ENCODE measurements around the gene TMED3.
"Not testable (repeated sequence)": the region's sequence is repeated elsewhere in the genome, so short reads cannot be mapped to it uniquely, and the experiment has no call there.

The TMED3 gene

GRCh38 chr15:79316864-79317263, 6.0 kb downstream of the TMED3 start:
- no peak for DNase-seq (ENCODE audit: low spot score)

DNA sequence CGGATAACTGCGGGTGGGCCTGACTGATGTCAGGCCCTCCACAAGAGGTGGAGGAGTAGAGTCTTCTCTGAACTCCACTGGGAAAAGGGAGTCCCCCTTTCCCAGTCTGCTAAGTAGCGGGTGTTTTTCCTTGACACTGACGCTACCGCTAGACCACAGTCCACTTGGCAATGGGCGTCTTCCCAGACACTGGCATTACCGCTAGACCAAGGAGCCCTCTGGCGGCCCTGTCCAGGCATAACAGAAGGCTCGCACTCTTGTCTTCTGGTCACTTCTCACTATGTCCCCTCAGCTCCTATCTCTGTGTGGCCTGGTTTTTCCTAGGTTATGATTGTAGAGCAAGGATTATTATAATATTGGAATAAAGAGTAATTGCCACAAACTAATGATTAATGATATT, 9.1 kb downstream of the TMED3 start:
- DNase-seq (ENCODE audit: low spot score), result not testable (repeated sequence)

GRCh38 chr15:79321876-79322275, 11.0 kb downstream of the TMED3 start:
- no peak for DNase-seq (ENCODE audit: low spot score)

GRCh38 chr15:79322306-79322705, 11.4 kb downstream of the TMED3 start:
- DNase-seq (ENCODE audit: low spot score), result no peak

- DNase-seq (ENCODE audit: low spot score), result no peak
Observed at GRCh38 chr15:79322945-79323344, 12.0 kb downstream of the TMED3 start.

DNA sequence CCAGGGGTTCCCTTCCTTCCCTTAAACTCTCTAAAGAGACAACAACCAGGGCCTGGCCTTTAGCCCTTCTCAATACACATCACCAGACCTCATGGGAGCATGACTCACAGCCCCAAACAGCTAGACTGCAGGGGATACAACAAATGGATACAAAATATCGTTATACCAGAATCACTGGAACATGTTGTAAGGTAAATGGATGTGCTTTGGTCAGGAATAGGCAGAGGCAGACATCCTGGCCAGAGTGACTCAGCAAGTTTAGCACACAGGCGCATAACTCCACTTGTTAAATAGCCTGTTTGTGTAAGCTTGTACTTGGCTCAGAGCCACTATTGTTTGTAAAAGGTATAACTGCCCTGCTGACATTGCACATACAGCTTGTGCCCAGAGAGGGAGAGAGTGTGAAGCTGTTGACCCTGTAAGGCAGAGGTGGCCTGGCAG, 18.3 kb downstream of the TMED3 start:
- DNase-seq (ENCODE audit: low spot score), result peak; percentile 15

DNA sequence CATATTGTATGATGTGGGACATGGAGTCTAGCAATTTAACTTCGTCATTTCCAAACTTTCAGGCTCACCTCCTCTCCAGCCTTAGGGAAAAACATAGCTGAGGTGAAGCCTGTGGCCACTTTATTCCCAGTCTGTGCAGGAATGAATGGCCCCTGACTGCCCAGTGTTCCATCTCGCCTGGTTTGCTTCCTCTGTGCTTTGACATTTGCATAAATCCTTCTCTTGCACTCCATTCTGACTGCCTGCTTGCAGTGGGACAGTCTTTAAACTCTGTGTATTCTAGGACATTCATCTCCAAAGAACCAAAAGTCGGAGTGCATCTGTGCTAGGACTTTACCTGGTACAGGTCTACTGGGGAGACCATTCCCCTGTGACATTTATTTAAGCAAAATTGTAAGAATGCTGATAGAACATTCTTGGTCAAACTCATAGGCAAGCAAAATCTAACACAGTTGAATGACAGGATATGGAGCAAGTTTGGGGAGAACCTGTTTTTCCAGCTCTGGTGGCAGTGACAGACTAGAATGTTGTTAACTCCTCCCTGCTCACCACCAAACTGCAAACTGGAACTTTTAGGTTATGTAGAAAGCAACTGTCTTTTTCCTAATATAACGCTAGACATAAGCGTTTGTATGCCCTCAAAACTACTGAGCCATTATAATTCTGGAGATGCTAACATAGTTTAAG, 22.1 kb downstream of the TMED3 start:
- peak; percentile 20 for DNase-seq (ENCODE audit: low spot score)

GRCh38 chr15:79337591-79337990, 26.7 kb downstream of the TMED3 start:
- no peak for DNase-seq (ENCODE audit: low spot score)

- no peak for DNase-seq (ENCODE audit: low spot score)
Observed at GRCh38 chr15:79339588-79340314, 28.8 kb downstream of the TMED3 start.

DNA sequence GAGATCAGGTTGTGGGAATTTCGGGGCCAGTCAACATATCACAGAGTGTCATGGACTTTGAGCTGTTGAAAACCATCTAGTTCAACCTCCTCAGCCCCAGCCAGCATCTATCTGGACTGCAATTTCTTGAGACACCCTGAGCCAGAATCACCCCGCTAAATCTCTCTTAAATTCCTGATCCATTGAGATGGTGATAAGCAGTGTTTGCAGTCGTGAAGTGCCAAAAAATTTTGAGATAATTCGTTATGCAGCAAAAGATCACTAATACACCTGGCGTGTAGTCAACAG, 29.3 kb downstream of the TMED3 start:
- no peak for DNase-seq (ENCODE audit: low spot score)

DNA sequence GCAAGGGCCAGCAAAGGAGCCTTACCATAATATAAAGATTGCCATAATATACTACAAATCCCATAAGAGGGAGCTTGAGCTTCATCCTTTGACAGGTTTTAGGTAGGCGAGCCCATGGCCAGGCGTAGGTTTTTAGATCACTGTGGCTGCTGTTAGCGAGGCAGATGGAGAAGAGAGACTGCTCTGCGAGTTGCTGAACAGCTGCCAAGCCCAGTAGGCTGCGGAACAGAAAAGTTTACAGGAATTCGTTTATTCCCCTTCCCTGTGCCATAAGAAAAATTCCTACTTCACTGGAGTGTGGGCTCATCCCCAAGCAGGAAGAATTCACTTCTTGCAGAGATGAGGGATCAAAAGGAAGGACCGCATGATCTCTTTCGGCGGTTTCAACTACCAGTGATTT, 30.5 kb downstream of the TMED3 start:
- DNase-seq (ENCODE audit: low spot score), result no peak

GRCh38 chr15:79349525-79349924, 38.6 kb downstream of the TMED3 start:
- no peak for DNase-seq (ENCODE audit: low spot score)

- no peak for DNase-seq (ENCODE audit: low spot score)
Observed at GRCh38 chr15:79352206-79352605, 41.3 kb downstream of the TMED3 start.

DNA sequence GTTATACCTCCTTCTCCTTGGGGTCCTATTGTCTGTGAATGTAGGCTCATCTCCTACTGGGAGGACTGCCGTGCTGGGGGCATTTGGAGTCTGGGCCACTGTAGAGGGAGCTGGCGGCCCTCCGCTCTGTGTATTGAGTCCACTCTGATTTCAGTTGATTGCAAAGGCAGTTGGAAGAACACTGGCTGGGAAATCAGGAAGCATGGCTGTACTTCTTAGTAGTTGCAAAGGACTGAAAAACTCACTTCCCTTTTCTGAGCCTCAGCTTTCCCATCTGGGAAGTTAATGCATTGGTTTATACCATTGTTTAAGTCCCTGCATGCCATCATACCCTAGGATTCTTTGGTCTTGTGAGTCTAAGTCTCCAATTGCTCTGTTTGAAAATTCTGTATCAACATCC, 46.7 kb downstream of the TMED3 start:
- no peak for DNase-seq (ENCODE audit: low spot score)

DNA sequence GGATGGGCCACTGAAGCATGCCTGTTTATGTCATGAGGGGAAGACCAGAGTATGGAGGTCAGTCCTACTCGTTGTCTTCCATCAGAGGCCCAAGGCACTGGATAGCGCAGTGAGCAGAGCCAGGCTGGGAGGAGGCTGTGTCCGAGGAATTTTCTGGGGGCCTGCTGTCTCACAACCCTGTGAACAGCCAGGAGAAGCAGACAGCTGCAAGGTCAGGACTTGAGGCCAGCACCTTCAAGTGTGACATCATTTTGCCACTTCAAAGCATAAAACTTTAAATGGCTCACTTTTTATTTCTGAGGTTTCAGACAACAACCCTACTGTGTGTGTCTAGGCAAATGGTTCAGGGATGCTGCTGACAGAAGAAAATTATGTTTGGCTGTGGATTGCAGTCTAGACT, 47.2 kb downstream of the TMED3 start:
- no peak for DNase-seq (ENCODE audit: low spot score)

DNA sequence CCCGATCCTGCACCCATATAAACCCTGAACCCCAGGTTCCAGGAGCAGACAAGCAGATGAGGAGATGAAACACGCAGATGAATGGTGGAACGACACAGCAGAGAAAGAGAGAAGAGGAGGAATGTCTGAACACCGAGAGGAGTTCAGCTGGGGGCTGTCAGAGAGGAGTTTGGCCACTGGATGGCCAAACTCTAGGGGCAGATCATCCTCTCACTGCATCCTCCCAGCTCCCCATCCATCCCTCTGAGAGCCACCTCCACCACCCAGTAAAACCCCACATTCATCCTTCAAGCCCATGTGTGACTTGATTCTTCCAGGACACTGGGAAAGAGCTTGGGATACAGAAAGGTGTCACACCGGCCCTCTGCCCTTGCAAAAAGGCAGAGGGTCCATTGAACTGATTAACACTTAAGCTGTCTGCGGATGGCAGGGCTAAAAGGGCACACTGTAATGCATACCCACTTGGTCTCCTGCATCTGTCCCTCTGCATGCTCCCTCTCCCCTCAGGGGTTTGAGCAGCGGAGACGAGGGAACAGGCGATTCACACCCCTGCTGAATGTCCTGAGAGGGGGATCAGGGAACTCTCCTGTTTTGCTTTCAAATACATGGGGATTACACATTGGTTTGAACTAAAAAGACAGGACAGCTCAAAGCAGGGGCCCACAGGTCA, 53.8 kb downstream of the TMED3 start:
- no peak for DNase-seq (ENCODE audit: low spot score)

- DNase-seq (ENCODE audit: low spot score), result no peak
Observed at GRCh38 chr15:79365765-79366164, 54.9 kb downstream of the TMED3 start.

DNA sequence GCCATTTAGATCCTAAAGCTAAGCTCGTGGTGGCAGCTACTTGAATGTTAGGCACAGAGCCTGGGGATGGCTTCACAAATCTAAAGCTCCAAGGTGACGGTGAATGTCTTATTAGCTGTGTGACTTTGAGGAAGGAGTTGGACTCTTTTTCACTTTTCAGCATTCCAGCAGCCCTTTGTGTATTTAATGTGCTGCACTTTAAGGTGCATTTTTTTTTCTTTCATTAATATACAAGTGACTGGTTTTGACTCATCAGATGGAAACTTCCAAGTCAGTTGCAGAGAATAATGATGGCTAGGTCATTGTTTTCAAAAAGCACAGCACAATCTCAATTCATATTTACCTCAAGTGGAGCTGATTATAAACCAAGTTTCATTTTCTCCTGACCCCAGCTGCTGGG, 55.8 kb downstream of the TMED3 start:
- no peak for DNase-seq (ENCODE audit: low spot score)

- no peak for DNase-seq (ENCODE audit: low spot score)
Observed at GRCh38 chr15:79370716-79371115, 59.8 kb downstream of the TMED3 start.

DNA sequence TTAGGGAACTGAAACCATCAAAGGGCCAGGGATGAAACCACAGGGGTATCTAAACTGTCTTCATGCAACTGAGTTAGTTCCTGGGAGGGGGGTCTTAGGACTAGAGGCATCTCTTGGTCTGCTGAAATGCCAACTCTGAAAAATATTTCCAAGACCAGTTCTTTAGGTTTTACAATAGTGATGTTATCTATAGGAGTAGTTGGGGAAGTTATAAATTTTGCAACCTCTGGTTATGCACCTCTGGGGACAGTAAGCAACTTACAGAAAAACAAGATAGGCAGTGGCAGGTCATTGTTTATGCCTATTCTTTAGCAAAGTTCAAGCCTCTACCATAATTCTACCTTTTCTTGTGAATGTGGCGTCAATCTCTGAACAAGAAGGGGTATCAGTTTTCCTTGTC, 60.7 kb downstream of the TMED3 start:
- DNase-seq (ENCODE audit: low spot score), result no peak

GRCh38 chr15:79372428-79372827, 61.5 kb downstream of the TMED3 start:
- DNase-seq (ENCODE audit: low spot score), result no peak
